ENCODE measurements around the gene STK40.

The STK40 gene

GRCh38 chr1:36414384-36414783 lies 28.7 kb upstream of the STK40 start:
- Mint-ChIP-seq H3K36me3 (ENCODE audit: low read depth) (peaks cover 63% of the 10 kb centered on the region), H3K27me3 (ENCODE audit: low read depth, poor library complexity) (no peaks in the 10 kb centered on the region)

DNA sequence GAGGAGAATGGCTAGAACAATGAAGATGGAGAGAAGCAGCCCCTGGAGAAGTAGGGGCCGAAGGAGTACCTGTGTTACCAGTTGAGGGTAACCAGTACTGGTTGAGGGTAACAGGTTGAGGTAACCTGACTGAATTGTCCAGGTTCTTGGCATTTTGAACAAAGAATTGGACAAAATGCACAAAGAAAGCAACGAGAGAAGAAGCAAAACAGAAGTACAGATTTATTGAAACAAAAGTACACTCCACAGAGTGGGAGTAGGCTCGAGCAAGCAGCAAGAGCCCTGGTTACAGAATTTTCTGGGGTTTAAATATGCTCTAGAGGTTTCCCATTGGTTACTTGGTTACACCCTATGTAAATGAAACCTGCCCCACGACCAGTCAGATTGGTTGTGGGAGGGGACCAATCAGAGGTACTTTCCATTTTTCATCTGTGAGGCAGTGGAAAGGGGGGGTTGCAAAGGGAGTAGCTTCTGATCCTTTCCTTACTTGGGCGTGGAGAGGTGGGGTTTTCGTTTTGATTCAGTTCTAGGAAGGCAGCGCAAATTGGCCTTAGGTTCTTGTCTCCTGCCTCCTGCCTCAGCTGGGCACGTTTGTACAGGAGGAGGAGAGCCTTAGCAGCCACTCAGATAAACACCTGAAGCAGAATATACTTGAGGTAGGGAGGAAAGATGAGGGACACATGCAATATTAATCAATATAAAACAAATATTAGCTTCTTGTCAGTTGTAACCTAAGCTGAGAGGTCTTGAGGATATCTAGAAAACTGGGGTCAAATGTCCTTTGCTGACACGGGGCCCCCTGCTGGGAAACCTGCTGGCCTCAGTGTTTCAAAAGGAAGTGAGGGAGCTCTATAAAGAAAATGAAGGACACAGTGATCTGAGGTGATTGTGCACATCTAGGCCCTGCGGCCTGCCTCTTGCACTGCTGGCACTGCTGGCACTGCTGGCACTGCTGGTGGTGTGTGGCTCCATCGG lies 26.2 kb upstream of the STK40 start:
- peak overlapping the region; percentile 2 for H3K27ac Mint-ChIP-seq

More at GRCh38 chr1:36414384-36414783, 28.7 kb upstream of the STK40 start:
- H3K27ac Mint-ChIP-seq = no peak overlapping the region
- H3K4me1 Mint-ChIP-seq = peaks cover 37% of the 10 kb centered on the region
- DNase-seq = no peak
- no peak overlapping the region for H3K4me3 Mint-ChIP-seq
- TF ChIP-seq, protein P1, sequence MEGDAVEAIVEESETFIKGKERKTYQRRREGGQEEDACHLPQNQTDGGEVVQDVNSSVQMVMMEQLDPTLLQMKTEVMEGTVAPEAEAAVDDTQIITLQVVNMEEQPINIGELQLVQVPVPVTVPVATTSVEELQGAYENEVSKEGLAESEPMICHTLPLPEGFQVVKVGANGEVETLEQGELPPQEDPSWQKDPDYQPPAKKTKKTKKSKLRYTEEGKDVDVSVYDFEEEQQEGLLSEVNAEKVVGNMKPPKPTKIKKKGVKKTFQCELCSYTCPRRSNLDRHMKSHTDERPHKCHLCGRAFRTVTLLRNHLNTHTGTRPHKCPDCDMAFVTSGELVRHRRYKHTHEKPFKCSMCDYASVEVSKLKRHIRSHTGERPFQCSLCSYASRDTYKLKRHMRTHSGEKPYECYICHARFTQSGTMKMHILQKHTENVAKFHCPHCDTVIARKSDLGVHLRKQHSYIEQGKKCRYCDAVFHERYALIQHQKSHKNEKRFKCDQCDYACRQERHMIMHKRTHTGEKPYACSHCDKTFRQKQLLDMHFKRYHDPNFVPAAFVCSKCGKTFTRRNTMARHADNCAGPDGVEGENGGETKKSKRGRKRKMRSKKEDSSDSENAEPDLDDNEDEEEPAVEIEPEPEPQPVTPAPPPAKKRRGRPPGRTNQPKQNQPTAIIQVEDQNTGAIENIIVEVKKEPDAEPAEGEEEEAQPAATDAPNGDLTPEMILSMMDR (IDR thresholded peaks at IDR 0.05) = no peak
- H3K9me3 Mint-ChIP-seq = peaks cover 16% of the 10 kb centered on the region

GRCh38 chr1:36408479-36408878 lies 22.8 kb upstream of the STK40 start:
- TF ChIP-seq, protein P1 (IDR thresholded peaks at IDR 0.05) = no peak
- peaks cover 5% of the 10 kb centered on the region for H3K9me3 Mint-ChIP-seq
- no peak overlapping the region for H3K27ac Mint-ChIP-seq
- peaks cover 51% of the 10 kb centered on the region for H3K36me3 Mint-ChIP-seq (ENCODE audit: low read depth)
- DNase-seq = no peak
- no peaks in the 10 kb centered on the region for H3K27me3 Mint-ChIP-seq (ENCODE audit: low read depth, poor library complexity)
- no peak overlapping the region for H3K4me3 Mint-ChIP-seq
- peaks cover 30% of the 10 kb centered on the region for H3K4me1 Mint-ChIP-seq

More for the DNA sequence above, 26.2 kb upstream of the STK40 start:
- Mint-ChIP-seq H3K9me3 (peaks cover 16% of the 10 kb centered on the region), H3K36me3 (ENCODE audit: low read depth) (peaks cover 69% of the 10 kb centered on the region), H3K4me1 (peaks cover 30% of the 10 kb centered on the region), H3K27me3 (ENCODE audit: low read depth, poor library complexity) (no peaks in the 10 kb centered on the region), H3K4me3 (no peak overlapping the region)
- DNase-seq = no peak
- TF ChIP-seq, protein P1 (IDR thresholded peaks at IDR 0.05) = no peak

GRCh38 chr1:36406440-36406839 lies 20.7 kb upstream of the STK40 start:
- TF ChIP-seq, protein P1 (IDR thresholded peaks at IDR 0.05) = no peak
- H3K27me3 Mint-ChIP-seq (ENCODE audit: low read depth, poor library complexity) = no peaks in the 10 kb centered on the region
- H3K4me1 Mint-ChIP-seq = peaks cover 28% of the 10 kb centered on the region
- H3K4me3 Mint-ChIP-seq = no peak overlapping the region
- H3K36me3 Mint-ChIP-seq (ENCODE audit: low read depth) = peaks cover 31% of the 10 kb centered on the region
- peaks cover 5% of the 10 kb centered on the region for H3K9me3 Mint-ChIP-seq
- no peak for DNase-seq
- H3K27ac Mint-ChIP-seq = no peak overlapping the region

DNA sequence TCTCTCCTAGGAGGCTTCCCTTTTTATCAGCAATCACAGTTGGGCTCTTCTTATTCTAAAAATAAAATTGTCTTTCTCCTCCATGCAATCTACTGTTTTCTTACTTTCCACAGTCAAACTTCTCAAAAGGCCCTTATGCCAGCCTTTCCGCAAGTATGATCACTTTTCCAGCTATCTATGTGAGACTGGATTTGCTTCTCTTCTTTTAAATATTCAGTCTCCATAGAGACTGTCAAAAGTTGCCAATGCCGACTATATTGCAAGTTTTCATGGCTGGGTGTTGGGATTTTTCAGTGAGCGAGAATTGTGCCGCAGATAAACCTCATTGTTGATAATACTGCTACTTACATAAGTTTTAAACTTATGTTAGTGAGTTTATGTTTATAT lies 16.8 kb upstream of the STK40 start:
- Mint-ChIP-seq H3K4me1 (peaks cover 48% of the 10 kb centered on the region), H3K36me3 (ENCODE audit: low read depth) (peaks cover 9% of the 10 kb centered on the region), H3K4me3 (peak overlapping the region; percentile 75), H3K27me3 (ENCODE audit: low read depth, poor library complexity) (peaks cover 4% of the 10 kb centered on the region), H3K9me3 (no peaks in the 10 kb centered on the region), H3K27ac (peak overlapping the region; percentile 58)
- TF ChIP-seq, protein P1 (IDR thresholded peaks at IDR 0.05) = no peak
- no peak for DNase-seq

Measured in nephron progenitor cell (in vitro differentiated cells).